Right lung (tissue), 5 donors: Measurements from ENCODE around the gene RRP1B. TPM values are rescaled to one million over a fixed set of nuclear protein-coding genes. Genes with fewer than 3 reads are reported as not detected.
A peak's percentile ranks its signal among the peaks of the same experiment; 100 is the strongest.
"Not testable (repeated sequence)": the region's sequence is repeated elsewhere in the genome, so short reads cannot be mapped to it uniquely, and the experiment has no call there.

Experiments used
- DNase-seq, 2 donors: peaks; one replicate each; pipeline ENCODE4 v3.0.0-alpha.2; 2013
- polyA plus RNA-seq, 5 donors: library from polyadenylated mRNA; unstranded; fragments of 120-200 nt; gene quantifications; one replicate each; pipeline versions ENCODE4 v1.2.1 to v1.2.3, GENCODE V29; 2013; ENCODE audit warnings: inconsistent platforms in 1 of 5, low replicate concordance in 1 of 5; ENCODE audit not compliant: insufficient read length in 5 of 5, insufficient read depth in 1 of 5

Gene RRP1B
- polyA plus RNA-seq, 5 donors: 25.2 to 30.1 (median 27.1) TPM

- peak; percentile 65 to 79 for DNase-seq
Measured at GRCh38 chr21:43639470-43640353, 19.6 kb upstream of the RRP1B start.

GRCh38 chr21:43640400-43640799 is 19.0 kb upstream of the RRP1B start:
- no peak for DNase-seq

- DNase-seq: no peak
Measured at GRCh38 chr21:43643193-43643592, 16.2 kb upstream of the RRP1B start.

- no peak for DNase-seq
Measured at GRCh38 chr21:43644071-43644470, 15.3 kb upstream of the RRP1B start.

- DNase-seq: no peak
Measured at GRCh38 chr21:43644609-43645008, 14.8 kb upstream of the RRP1B start.

GRCh38 chr21:43645136-43645891 is 14.0 kb upstream of the RRP1B start:
- peak; percentile 67 to 75 for DNase-seq

GRCh38 chr21:43645976-43646375 is 13.4 kb upstream of the RRP1B start:
- DNase-seq: no peak

- DNase-seq: peak; percentile 79 to 87
Measured at GRCh38 chr21:43646550-43647260, 12.7 kb upstream of the RRP1B start.

- no peak for DNase-seq
Measured at GRCh38 chr21:43648171-43648570, 11.2 kb upstream of the RRP1B start.

GRCh38 chr21:43651926-43652325 is 7.4 kb upstream of the RRP1B start:
- DNase-seq: not testable (repeated sequence)

- DNase-seq: no peak
Measured at GRCh38 chr21:43652616-43653015, 6.7 kb upstream of the RRP1B start.

- no peak for DNase-seq
Measured at GRCh38 chr21:43653626-43654025, 5.7 kb upstream of the RRP1B start.

- no peak for DNase-seq
Measured at GRCh38 chr21:43654806-43655489, 4.4 kb upstream of the RRP1B start.

- no peak for DNase-seq
Measured at GRCh38 chr21:43657355-43658087, 1.8 kb upstream of the RRP1B start.

- no peak for DNase-seq
Measured at GRCh38 chr21:43658088-43658741, 1.1 kb upstream of the RRP1B start.

GRCh38 chr21:43658769-43659135 is 608 bp upstream of the RRP1B start:
- no peak for DNase-seq

- no peak for DNase-seq
Measured at GRCh38 chr21:43662286-43662685, 2.9 kb downstream of the RRP1B start.

GRCh38 chr21:43663033-43663432 is 3.7 kb downstream of the RRP1B start:
- DNase-seq: no peak

- no peak for DNase-seq
Measured at GRCh38 chr21:43664358-43664757, 5.0 kb downstream of the RRP1B start.

GRCh38 chr21:43665879-43666278 is 6.5 kb downstream of the RRP1B start:
- DNase-seq: no peak
